Measurements from ENCODE around the gene APOL5. TPM values are rescaled to one million over a fixed set of nuclear protein-coding genes. Genes with fewer than 3 reads are reported as not detected.

APOL5 gene
- total RNA-seq, 1 donor from 2014 or later, result not detected

GRCh38 chr22:35734517-35734827, 16.8 kb downstream of the APOL5 start:
- Histone ChIP-seq H3K4me1 (ENCODE audit: insufficient read depth, low read length) (no peaks in the 10 kb centered on the region), H3K4me2 (ENCODE audit: low read length) (no peak overlapping the region)
- H3K4me1 Mint-ChIP-seq (ENCODE audit: low read depth, unreplicated experiment), result no peaks in the 10 kb centered on the region

GRCh38 chr22:35735542-35735941, 17.9 kb downstream of the APOL5 start:
- Histone ChIP-seq H3K27ac (ENCODE audit: low read depth, low read length) (no peak overlapping the region), H2AFZ (ENCODE audit: low read depth, low read length) (no peak overlapping the region), H3K36me3 (ENCODE audit: insufficient read depth, low read length) (peaks cover 9% of the 10 kb centered on the region), H3K79me2 (ENCODE audit: insufficient read depth, low read length) (no peaks in the 10 kb centered on the region), H4K20me1 (ENCODE audit: insufficient read depth, low read length) (peaks cover 6% of the 10 kb centered on the region), H3K27me3 (ENCODE audit: insufficient read depth, low read length) (no peaks in the 10 kb centered on the region), H3K4me1 (ENCODE audit: insufficient read depth, low read length) (no peaks in the 10 kb centered on the region), H3K9me3 (ENCODE audit: insufficient read depth, low read depth, low read length) (no peaks in the 10 kb centered on the region), H3K4me2 (ENCODE audit: low read length) (no peak overlapping the region), H3K4me3 (ENCODE audit: insufficient read depth, low read depth, low read length) (no peak overlapping the region), H3K9ac (ENCODE audit: low read length) (no peak overlapping the region)
- FAIRE-seq, result no peak
- Mint-ChIP-seq H3K4me1 (ENCODE audit: low read depth, unreplicated experiment) (peaks cover 2% of the 10 kb centered on the region), H3K36me3 (ENCODE audit: low read depth, unreplicated experiment) (peaks cover 38% of the 10 kb centered on the region), H3K9me3 (ENCODE audit: unreplicated experiment) (no peaks in the 10 kb centered on the region), H3K27me3 (ENCODE audit: low read depth, unreplicated experiment) (peaks cover 10% of the 10 kb centered on the region), H3K27ac (ENCODE audit: unreplicated experiment) (peak overlapping the region; percentile 41), H3K4me3 (ENCODE audit: unreplicated experiment) (no peak overlapping the region)
- TF ChIP-seq, protein P1, sequence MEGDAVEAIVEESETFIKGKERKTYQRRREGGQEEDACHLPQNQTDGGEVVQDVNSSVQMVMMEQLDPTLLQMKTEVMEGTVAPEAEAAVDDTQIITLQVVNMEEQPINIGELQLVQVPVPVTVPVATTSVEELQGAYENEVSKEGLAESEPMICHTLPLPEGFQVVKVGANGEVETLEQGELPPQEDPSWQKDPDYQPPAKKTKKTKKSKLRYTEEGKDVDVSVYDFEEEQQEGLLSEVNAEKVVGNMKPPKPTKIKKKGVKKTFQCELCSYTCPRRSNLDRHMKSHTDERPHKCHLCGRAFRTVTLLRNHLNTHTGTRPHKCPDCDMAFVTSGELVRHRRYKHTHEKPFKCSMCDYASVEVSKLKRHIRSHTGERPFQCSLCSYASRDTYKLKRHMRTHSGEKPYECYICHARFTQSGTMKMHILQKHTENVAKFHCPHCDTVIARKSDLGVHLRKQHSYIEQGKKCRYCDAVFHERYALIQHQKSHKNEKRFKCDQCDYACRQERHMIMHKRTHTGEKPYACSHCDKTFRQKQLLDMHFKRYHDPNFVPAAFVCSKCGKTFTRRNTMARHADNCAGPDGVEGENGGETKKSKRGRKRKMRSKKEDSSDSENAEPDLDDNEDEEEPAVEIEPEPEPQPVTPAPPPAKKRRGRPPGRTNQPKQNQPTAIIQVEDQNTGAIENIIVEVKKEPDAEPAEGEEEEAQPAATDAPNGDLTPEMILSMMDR (IDR thresholded peaks at IDR 0.05; ENCODE audit: insufficient read depth, low read depth, low read length), result no peak
- no peak for TF ChIP-seq EZH2 (IDR thresholded peaks at IDR 0.05; ENCODE audit: insufficient read depth, low read length)
- no peak for DNase-seq (ENCODE audit: low read depth)

More at GRCh38 chr22:35734517-35734827, 16.8 kb downstream of the APOL5 start:
- Histone ChIP-seq H3K79me2 (ENCODE audit: insufficient read depth, low read length) (no peaks in the 10 kb centered on the region), H3K9ac (ENCODE audit: low read length) (no peak overlapping the region), H3K9me3 (ENCODE audit: insufficient read depth, low read depth, low read length) (no peaks in the 10 kb centered on the region), H4K20me1 (ENCODE audit: insufficient read depth, low read length) (no peaks in the 10 kb centered on the region), H3K27ac (ENCODE audit: low read depth, low read length) (no peak overlapping the region), H2AFZ (ENCODE audit: low read depth, low read length) (no peak overlapping the region), H3K4me3 (ENCODE audit: insufficient read depth, low read depth, low read length) (no peak overlapping the region), H3K36me3 (ENCODE audit: insufficient read depth, low read length) (peaks cover 7% of the 10 kb centered on the region), H3K27me3 (ENCODE audit: insufficient read depth, low read length) (no peaks in the 10 kb centered on the region)
- H3K4me3 Mint-ChIP-seq (ENCODE audit: unreplicated experiment), result no peak overlapping the region
- no peak for DNase-seq (ENCODE audit: low read depth)
- FAIRE-seq, result no peak
- no peaks in the 10 kb centered on the region for H3K9me3 Mint-ChIP-seq (ENCODE audit: unreplicated experiment)
- H3K36me3 Mint-ChIP-seq (ENCODE audit: low read depth, unreplicated experiment), result peaks cover 36% of the 10 kb centered on the region
- TF ChIP-seq EZH2 (IDR thresholded peaks at IDR 0.05; ENCODE audit: insufficient read depth, low read length), result no peak
- TF ChIP-seq, protein P1 (IDR thresholded peaks at IDR 0.05; ENCODE audit: insufficient read depth, low read depth, low read length), result no peak
- H3K27ac Mint-ChIP-seq (ENCODE audit: unreplicated experiment), result no peak overlapping the region
- H3K27me3 Mint-ChIP-seq (ENCODE audit: low read depth, unreplicated experiment), result peaks cover 10% of the 10 kb centered on the region

GRCh38 chr22:35736166-35736565, 18.5 kb downstream of the APOL5 start:
- no peak for TF ChIP-seq EZH2 (IDR thresholded peaks at IDR 0.05; ENCODE audit: insufficient read depth, low read length)
- TF ChIP-seq, protein P1 (IDR thresholded peaks at IDR 0.05; ENCODE audit: insufficient read depth, low read depth, low read length), result no peak

More at GRCh38 chr22:35736166-35736565, 18.5 kb downstream of the APOL5 start:
- no peaks in the 10 kb centered on the region for H3K27me3 ChIP-seq (ENCODE audit: insufficient read depth, low read length)
- no peak overlapping the region for H3K4me2 ChIP-seq (ENCODE audit: low read length)
- no peak overlapping the region for H3K27ac ChIP-seq (ENCODE audit: low read depth, low read length)
- peaks cover under 1% of the 10 kb centered on the region for H3K4me1 ChIP-seq (ENCODE audit: insufficient read depth, low read length)
- Mint-ChIP-seq H3K9me3 (ENCODE audit: unreplicated experiment) (no peaks in the 10 kb centered on the region), H3K27me3 (ENCODE audit: low read depth, unreplicated experiment) (peaks cover 7% of the 10 kb centered on the region), H3K4me3 (ENCODE audit: unreplicated experiment) (no peak overlapping the region), H3K36me3 (ENCODE audit: low read depth, unreplicated experiment) (peaks cover 36% of the 10 kb centered on the region), H3K27ac (ENCODE audit: unreplicated experiment) (no peak overlapping the region), H3K4me1 (ENCODE audit: low read depth, unreplicated experiment) (peaks cover 4% of the 10 kb centered on the region)
- H3K9ac ChIP-seq (ENCODE audit: low read length), result no peak overlapping the region
- DNase-seq (ENCODE audit: low read depth), result no peak
- no peak overlapping the region for H2AFZ ChIP-seq (ENCODE audit: low read depth, low read length)
- no peak overlapping the region for H3K4me3 ChIP-seq (ENCODE audit: insufficient read depth, low read depth, low read length)
- peaks cover 6% of the 10 kb centered on the region for H4K20me1 ChIP-seq (ENCODE audit: insufficient read depth, low read length)
- no peak for FAIRE-seq
- peaks cover 9% of the 10 kb centered on the region for H3K36me3 ChIP-seq (ENCODE audit: insufficient read depth, low read length)
- no peaks in the 10 kb centered on the region for H3K79me2 ChIP-seq (ENCODE audit: insufficient read depth, low read length)
- H3K9me3 ChIP-seq (ENCODE audit: insufficient read depth, low read depth, low read length), result no peaks in the 10 kb centered on the region

Data from astrocyte (in vitro differentiated cells and primary cell).